Measurements from ENCODE around the gene ZBTB48.

ZBTB48 gene

GRCh38 chr1:6572653-6573383, 7.0 kb upstream of the ZBTB48 start:
- no peak for DNase-seq (ENCODE audit: low spot score)

GRCh38 chr1:6574025-6574620, 5.7 kb upstream of the ZBTB48 start:
- no peak for DNase-seq (ENCODE audit: low spot score)

DNA sequence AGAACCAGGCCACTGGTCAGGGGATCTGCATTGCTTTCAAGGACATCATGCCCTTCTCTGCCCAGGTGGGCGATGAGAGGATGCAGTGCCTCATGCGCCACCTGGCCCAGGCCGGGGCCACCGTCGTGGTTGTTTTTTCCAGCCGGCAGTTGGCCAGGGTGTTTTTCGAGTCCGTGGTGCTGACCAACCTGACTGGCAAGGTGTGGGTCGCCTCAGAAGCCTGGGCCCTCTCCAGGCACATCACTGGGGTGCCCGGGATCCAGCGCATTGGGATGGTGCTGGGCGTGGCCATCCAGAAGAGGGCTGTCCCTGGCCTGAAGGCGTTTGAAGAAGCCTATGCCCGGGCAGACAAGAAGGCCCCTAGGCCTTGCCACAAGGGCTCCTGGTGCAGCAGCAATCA, 5.0 kb upstream of the ZBTB48 start:
- DNase-seq (ENCODE audit: low spot score): no peak

DNA sequence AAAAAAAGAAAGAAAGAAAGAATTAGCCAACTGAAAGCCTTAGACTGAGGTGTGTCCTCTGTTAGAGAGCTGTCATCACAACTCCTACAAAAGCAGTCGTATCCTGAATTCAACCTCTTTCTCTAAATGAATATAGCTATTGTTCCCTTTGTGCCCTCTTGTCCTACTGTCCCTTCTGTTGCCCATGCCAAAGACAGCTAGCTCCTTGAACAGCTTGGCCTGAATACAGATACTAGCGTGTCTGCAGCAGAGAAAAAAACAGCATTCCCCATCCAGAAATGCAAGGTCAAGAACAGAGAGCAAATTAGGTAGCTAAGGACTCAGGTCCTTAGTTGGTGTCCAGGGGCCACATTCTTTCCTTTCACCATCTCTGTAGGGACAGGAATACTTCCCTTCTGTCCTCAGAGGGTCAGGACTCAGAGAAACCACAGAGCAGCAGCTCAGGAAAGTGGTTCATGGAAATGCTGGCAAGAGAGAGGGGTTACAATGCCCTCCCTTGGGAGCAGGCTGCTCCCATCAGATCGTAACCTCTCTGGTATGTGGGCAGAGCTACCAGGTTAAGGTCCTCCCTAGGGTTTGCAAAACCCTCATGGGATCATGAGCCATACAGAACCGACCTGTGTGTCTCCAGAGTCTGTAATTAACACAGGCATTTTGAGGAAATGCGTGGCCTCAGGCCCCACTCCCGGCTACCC, 1.8 kb upstream of the ZBTB48 start:
- DNase-seq (ENCODE audit: low spot score): no peak

DNA sequence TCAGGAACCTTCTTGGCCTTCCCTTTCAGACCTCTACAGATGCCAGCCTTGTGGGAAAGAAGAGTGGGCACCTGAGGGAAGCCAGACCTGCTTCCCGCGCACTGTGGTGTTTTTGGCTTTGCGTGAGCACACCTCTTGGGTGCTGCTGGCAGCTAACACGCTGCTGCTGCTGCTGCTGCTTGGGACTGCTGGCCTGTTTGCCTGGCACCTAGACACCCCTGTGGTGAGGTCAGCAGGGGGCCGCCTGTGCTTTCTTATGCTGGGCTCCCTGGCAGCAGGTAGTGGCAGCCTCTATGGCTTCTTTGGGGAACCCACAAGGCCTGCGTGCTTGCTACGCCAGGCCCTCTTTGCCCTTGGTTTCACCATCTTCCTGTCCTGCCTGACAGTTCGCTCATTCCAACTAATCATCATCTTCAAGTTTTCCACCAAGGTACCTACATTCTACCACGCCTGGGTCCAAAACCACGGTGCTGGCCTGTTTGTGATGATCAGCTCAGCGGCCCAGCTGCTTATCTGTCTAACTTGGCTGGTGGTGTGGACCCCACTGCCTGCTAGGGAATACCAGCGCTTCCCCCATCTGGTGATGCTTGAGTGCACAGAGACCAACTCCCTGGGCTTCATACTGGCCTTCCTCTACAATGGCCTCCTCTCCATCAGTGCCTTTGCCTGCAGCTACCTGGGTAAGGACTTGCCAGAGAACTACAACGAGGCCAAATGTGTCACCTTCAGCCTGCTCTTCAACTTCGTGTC, 995 bp upstream of the ZBTB48 start:
- no peak for DNase-seq (ENCODE audit: low spot score)

DNA sequence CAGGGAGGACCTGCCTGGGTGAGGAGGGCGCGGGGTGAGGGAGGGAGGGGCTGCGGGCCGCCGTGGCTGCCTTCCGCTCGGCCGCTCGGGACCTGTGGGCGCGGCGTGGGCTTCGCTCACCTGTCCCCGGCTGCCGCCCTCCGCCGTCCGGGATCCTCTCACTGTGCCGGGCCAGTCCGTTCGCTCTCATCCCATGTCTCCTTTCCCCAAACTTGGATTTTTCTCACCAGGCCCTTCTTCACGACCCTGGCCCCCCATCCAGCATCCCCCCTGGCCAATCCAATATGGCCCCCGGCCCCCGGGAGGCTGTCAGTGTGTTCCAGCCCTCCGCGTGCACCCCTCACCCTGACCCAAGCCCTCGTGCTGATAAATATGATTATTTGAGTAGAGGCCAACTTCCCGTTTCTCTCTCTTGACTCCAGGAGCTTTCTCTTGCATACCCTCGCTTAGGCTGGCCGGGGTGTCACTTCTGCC, 362 bp downstream of the ZBTB48 start:
- no peak for DNase-seq (ENCODE audit: low spot score)

DNA sequence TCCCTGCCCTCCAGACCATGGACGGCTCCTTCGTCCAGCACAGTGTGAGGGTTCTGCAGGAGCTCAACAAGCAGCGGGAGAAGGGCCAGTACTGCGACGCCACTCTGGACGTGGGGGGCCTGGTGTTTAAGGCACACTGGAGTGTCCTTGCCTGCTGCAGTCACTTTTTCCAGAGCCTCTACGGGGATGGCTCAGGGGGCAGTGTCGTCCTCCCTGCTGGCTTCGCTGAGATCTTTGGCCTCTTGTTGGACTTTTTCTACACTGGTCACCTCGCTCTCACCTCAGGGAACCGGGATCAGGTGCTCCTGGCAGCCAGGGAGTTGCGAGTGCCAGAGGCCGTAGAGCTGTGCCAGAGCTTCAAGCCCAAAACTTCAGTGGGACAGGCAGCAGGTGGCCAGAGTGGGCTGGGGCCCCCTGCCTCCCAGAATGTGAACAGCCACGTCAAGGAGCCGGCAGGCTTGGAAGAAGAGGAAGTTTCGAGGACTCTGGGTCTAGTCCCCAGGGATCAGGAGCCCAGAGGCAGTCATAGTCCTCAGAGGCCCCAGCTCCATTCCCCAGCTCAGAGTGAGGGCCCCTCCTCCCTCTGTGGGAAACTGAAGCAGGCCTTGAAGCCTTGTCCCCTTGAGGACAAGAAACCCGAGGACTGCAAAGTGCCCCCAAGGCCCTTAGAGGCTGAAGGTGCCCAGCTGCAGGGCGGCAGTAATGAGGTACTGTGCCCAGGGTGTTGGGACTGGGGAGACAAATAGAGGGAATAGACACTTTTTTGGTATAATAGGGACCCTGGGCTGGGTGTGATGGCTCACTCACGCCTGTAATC, 1.0 kb downstream of the ZBTB48 start:
- DNase-seq (ENCODE audit: low spot score): no peak

DNA sequence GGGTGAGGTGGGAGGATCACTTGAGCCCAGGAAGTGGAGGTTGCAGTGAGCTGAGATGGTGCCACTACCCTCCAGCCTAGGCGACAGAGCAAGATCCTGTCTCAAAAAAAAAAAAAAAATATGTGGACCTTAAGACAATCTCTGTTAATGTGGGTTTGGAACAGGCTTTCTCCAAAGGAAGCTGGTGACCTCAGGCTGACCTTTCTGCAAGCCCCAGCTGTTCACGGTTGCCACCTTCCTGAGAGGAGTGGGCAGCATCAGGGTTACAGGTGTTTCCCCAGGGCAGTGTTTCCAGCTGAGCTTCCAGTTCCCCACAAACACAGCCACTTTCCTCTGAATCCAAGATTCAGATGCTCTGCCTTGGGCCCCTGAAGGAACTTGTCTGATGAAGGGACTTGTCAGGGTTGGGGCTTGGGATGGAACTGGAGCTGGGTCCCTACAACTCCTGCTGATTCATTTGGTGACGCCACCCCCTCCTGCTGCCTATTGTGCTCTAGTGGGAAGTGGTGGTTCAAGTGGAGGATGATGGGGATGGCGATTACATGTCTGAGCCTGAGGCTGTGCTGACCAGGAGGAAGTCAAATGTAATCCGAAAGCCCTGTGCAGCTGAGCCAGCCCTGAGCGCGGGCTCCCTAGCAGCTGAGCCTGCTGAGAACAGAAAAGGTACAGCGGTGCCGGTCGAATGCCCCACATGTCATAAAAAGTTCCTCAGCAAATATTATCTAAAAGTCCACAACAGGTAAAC, 1.9 kb downstream of the ZBTB48 start:
- no peak for DNase-seq (ENCODE audit: low spot score)

DNA sequence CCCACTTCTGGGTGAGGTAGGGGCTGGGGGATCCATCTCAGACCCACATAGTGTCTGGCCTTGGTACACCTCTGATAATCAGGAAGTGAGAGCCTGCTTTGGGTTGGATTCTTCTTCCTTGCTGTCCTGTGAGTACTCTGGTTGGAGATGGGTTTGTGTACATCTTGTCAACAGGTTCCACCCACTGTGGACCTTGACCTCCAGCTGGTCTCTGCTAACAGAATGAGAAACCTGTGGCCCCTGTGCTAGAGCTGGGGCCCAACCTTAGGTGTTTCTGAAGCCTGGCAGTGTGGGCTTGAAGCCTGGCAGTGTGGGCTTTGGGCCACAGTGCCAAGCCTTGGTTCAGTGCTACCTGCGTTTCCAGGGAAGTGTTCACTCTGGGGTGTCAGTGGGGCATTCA, 2.6 kb downstream of the ZBTB48 start:
- no peak for DNase-seq (ENCODE audit: low spot score)

DNA sequence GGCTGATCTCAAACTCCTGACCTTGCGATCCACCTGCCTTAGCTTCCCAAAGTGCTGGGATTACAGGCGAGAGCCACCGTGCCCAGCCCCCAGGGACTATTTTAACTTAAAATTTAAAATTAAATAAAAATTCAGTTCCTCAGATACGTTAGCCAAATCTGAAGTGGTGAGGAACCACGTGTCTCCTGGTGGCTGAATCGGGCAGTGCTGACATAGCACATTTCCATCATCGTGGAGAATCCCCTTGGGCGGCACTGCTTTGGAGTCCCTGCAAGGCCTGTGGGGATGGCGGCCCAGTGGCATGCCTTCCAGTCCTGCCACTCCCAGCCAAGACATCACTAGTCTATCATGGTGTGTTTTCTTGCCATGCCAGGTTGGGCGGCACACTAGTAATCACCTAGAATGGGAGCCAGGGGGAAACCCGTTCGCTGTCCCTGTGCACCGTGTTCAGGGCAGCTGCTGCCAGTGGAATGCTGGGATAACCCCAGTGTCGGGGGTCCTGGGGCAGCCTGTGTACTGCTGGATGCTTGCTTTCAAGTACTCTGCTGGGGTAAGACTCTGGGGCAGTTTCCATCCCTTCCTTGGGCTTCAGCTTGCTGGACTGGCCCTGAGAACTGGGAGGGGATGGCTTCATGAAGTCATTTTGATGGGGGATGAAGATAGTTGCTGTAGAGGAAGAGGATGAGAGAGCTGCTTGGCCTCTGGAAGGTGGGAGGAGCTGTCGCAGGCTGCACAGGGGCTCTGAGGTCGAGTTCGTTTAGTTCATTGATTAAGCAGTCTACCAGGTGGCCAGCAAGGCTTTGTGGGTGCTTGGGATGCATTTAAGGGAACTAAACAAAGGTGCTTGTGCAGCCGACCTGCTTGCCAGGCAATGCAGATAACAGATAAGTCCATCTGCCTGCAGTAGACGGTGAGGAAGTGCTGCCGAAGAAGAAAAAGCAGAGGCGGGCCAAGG, 4.6 kb downstream of the ZBTB48 start:
- no peak for DNase-seq (ENCODE audit: low spot score)

GRCh38 chr1:6585081-6585722, 5.4 kb downstream of the ZBTB48 start:
- DNase-seq (ENCODE audit: low spot score): peak; percentile 4

GRCh38 chr1:6585841-6586240, 6.0 kb downstream of the ZBTB48 start:
- peak; percentile 2 for DNase-seq (ENCODE audit: low spot score)

GRCh38 chr1:6586404-6586816, 6.6 kb downstream of the ZBTB48 start:
- peak; percentile 4 for DNase-seq (ENCODE audit: low spot score)

GRCh38 chr1:6587261-6588005, 7.6 kb downstream of the ZBTB48 start:
- DNase-seq (ENCODE audit: low spot score): no peak

GRCh38 chr1:6588128-6588892, 8.5 kb downstream of the ZBTB48 start:
- DNase-seq (ENCODE audit: low spot score): no peak

DNA sequence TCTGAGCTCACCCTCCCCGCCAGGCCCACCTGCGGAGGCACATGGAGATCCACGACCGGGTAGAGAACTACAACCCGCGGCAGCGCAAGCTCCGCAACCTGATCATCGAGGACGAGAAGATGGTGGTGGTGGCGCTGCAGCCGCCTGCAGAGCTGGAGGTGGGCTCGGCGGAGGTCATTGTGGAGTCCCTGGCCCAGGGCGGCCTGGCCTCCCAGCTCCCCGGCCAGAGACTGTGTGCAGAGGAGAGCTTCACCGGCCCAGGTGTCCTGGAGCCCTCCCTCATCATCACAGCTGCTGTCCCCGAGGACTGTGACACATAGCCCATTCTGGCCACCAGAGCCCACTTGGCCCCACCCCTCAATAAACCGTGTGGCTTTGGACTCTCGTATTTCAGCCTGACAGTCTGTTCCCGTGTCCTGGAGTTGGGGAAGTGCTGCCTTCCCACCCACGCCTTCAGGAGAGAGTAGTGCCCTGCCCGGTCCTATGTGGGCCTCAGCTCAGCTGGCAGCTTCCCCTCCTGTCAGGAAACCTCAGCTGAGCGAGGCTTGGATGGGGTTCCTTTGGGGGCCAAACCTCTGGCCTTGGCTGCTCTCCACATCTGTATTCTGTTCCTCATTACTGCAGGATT, 9.2 kb downstream of the ZBTB48 start:
- no peak for DNase-seq (ENCODE audit: low spot score)

DNA sequence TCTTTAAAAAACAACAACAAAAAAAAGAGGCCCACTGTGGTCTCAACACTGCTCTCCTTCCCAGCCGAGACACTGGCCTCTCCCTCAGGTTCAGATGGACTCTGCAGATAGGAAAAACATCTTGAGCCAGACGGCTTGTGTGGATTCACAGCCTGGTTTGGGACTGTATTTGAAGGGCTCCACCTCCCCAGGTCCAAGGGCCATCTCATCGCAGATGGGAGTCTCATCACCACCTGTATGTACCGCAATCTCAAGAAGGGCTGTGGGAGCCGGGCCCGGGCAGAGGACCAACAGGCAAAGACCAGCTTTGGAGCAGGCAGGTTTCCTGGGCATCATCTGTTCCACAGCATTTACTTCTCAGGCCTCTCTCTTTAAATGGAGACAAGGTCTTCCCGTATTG, 10.3 kb downstream of the ZBTB48 start:
- DNase-seq (ENCODE audit: low spot score): no peak
